HG03097 (cell line): ENCODE results near the gene USB1.
"Not testable (repeated sequence)": the region's sequence is repeated elsewhere in the genome, so short reads cannot be mapped to it uniquely, and the experiment has no call there.

Experiments
- ATAC-seq: cut with Tn5 transposase; IDR thresholded peaks from one replicate; pipeline ENCODE4 v1.9.1; 2021; ENCODE audit not compliant: unreplicated experiment, low FRiP score

Gene USB1

DNA sequence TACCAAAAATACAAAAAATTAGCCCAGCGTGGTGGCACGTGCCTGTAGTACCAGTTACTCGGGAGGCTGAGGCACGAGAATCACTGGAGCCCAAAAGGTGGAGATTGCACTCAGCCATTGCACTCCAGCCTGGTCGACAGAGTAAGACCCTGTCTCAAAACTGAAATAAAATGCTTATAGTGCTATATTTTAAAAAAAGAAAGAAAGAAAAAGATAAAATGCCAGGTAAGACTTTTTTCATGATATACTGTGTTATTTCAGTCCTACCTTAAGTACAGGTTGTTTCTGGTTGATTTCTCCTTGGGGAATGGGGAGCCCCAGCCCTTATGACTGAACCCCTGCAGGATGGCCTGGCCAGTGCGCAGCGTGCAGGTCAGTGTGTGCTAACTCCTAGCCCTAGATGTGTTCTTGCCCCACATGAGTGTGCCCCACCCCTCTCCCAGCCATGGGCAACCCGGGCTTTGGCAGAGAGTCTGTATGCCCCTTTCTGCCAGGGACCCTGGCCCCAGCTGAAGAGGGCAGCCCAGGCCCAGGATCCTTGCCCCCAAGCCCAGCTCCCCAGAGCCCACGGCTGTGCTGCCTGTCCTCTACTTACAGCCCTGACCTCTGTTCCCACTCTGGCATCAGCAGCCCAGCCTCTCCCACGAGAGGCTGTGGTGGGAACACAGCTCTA is 31.6 kb upstream of the USB1 start:
- ATAC-seq = no peak

DNA sequence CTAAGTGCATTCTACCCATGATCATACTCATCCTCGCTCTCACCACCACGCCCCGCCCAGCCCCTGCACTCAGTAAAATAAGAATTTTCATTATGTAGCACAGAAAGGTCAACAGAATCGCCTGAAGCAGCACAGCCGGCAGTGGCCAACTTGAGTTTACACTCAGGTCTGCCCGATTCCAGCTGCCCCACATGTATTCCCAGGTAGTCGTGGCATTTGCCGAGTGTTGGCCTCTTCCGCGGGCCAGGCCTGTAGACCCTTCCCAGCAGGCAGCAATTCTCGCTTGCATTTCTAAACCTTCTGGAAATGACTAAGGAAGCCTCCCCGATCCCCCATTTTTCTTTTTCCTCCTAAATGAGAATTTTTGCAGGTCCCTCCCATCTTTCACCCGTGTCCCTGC is 30.9 kb upstream of the USB1 start:
- ATAC-seq = no peak

DNA sequence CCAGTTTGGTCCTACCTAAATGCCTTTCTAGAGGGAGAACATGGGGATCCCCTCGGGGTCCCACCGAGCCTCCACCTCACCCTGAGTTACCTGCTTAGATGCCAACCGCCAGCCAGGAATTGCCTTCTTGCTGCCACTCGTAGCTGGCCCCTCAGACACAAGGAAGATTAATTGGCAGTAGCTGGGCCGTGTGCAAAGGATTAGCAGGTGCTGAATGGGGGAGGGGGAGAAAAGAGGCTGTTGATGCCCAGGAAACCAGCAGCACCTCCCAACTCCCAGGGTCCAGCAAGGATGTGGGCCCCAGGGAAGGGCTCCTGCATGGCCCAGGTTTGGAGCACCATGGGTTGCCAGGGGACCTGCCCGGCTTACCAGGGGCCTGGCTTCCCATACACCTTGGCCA is 30.2 kb upstream of the USB1 start, which contains the start of gene CNGB1:
CNGB1 (minus strand) TSS at position 159 of the 400 bp plus-strand sequence. CDS start 3,842 bp downstream, outside the sequence.
- no peak for ATAC-seq

DNA sequence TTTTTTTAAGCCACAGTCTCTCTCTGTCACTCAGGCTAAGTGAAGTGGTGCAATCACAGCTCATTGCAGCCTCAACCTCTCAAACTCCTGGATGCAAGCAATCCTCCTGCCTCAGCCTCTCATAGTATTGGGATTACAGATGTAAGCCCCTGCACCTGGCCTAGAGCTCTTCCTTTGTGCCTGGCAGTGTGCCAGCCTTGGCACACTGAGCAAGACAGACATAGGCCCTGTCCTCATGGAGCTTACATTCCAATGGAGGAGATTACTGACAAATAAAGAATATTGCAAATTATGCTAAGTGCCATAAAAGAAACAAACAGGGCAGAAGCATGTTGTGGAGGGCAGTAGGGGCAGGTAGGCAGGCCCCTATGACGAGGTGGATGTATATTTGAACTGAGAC is 29.4 kb upstream of the USB1 start:
- ATAC-seq = no peak

DNA sequence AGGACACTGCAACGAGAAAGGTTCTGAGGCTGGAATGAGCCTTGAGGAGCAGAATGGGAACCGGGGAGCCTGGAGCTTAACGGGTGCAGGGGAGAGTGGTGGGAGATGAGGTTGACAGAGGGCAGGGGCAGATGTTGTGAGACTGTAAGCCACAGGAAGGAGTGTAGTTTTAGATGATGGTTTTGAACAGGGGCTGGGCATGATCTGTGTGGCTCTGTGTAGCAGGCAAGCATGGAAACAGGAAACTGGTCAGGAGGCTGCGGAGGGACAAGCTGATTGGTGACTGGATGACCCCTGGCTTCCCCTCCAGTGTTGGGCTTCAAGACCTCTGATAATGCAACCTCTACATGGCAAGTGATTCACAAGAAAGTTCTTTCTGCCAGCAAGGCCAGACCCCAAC is 28.9 kb upstream of the USB1 start:
- ATAC-seq = no peak

DNA sequence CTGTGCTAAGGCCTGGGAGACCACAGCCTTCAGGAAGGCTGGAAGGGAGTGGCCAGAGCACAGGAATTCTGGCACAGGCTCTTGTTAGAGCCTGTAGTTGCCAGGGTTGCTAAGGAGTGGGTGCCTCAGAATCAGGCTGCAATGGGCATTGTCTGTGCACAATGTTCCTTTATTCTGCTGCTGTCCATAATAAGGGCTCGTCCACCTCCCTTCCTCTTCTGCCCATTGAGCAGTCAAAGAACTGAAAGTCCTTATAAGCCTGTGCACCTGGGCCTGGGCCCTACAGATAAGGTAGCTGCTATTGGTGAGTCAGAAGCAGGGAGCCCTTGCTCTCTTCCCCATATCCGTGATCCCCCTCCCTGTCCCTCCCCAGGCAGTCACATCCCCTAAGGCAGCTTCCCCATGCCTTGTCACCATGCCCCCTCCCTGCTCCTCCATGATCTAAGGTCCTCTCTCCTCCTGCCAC is 24.8 kb upstream of the USB1 start:
- ATAC-seq = no peak

DNA sequence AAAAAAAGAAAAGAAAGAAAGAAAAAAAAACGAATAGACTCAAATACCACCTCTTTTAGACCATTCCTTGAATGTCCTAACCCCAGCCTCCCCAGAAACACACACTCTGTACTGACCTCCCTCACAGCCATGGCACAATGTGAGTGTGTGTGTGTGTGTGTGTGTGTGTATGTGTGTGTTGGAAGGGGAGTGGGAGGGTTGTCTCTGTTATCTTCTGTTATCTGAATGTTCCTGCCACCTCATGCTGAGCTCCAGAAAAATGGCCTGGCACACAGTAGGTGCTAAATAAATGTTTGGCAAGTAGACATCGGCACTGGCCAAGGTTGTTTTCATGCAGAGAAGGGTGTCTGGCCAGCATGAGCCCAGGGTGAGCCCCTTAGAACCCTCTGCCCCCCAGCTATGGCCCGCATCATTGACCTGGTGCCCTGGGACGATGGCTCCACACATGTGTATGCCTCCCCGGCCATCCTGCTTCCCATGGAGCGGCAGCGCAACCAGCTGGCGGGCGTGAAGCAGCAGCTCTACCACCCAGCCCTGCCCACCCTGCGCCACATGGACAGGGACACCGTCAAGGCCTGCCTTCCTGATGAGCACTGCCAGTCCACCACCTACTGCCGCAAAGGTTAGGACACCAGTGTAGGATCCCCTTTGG is 23.7 kb upstream of the USB1 start:
- no peak for ATAC-seq

DNA sequence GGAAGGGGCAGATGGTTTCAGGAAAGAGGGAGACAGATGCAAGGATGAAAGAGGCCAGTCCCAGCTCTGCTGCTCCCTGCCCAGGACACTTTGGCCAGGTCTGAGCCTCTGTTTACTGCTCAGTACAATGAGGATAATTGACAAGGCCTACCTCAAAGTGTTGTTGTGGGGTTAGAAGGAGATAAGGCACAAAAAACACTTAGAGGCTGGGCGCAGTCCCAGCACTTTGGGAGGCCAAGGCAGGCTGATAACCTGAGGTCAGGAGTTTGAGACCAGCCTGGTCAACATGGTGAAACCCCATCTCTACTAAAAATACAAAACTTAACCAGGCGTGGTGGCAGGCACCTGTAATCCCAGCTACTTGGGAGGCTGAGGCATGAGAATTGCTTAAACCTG is 23.1 kb upstream of the USB1 start:
- not testable (repeated sequence) for ATAC-seq

DNA sequence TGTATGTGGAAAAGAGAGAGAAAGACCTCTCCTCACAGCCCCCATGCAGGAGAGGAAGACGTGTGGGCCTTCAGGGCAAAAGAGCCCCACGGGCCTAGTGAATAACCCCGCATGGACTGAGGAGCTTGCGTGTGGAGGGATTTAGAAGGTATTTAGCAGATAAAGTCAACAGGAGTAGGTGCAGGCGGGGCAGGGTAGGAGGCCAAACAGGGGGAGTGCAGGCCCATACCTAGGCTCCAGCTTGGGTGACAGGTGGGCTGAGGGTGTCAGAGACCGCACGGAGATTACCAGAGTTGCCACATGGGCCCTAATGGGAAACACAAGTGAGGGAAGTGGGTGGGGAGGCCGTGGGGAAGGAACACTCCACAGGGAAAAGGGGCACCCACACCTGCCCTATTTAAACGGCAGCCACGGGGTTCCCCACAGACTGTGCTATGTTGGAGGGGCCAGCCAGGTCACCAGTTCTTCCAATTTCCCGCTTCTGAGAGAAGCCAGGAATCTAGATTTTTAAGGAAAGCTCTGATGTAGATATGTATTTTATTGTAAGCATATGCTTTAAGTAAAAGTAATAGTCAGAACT is 22.1 kb upstream of the USB1 start:
- no peak for ATAC-seq

DNA sequence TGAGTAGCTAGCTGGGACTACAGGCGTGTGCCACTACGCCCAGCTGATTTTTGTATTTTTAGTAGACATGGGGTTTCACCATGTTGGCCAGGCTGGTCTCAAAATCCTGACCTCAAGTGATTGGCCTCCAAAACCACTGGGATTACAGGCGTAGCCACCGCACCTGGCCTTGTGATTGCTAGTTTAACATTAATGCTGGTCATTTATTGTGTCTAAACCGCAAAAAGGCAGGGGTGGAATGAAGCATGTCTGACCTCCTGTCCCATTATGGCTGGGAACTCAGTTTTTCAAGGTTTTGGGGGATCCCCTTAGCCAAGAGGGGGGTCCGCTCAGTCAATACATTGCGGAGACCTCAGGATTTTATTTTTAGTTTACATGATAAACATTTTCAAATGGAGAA is 19.6 kb upstream of the USB1 start:
- no peak for ATAC-seq

DNA sequence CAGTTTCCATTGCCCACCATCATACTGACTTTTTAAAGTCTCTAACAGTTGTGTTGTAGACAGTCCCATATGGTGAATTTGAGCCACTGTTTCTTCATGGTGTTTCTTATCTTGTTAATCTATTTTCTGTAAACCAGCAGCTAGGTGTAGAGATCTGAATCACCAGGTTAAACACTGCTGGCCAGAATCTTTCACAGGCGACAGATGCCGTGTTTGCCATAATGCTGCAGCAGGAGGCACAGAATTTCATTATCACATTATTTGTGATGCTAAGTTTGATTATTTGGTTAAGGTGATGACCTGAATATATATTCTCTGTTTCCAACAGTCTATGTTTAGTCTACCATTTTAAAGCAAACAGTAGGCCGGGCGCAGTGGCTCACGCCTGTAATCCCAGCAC is 18.8 kb upstream of the USB1 start:
- ATAC-seq = no peak

DNA sequence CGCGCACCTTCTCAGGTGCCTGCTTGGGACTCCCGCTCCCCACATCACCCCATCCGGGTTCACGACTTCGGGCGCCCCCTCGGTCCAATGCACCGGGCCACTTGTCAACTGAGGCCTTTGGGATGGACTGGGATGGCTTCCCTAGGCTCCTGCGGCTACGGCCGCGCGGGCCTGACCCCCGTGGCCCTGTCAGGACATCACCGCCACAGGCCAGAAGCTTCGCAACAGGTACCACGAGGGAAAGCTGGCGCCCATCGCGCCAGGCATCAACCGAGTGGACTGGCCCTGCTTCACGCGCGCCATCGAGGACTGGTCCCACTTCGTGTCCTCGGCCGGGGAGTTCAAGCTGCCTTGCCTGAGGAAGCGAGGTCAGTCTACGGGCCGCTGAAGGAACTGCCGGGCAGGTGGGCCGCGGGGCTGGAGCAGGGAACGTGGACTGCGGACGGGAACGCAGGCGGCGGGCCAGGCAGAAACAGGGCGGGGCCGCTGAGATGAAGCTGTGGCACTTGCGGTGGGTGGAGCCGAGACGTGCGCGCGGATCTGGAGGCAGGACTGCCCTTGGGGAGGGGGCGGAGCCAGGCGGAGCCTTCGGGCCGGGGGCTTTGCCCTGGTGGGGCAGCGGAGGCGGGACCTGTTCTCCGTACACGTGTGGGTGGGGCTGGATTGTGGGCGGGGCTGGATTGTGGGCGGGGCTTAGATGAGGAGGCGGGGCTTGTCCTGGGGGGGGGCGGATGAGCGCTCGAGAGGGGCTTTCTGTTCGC is 16.6 kb upstream of the USB1 start:
- peak; percentile 69 for ATAC-seq

DNA sequence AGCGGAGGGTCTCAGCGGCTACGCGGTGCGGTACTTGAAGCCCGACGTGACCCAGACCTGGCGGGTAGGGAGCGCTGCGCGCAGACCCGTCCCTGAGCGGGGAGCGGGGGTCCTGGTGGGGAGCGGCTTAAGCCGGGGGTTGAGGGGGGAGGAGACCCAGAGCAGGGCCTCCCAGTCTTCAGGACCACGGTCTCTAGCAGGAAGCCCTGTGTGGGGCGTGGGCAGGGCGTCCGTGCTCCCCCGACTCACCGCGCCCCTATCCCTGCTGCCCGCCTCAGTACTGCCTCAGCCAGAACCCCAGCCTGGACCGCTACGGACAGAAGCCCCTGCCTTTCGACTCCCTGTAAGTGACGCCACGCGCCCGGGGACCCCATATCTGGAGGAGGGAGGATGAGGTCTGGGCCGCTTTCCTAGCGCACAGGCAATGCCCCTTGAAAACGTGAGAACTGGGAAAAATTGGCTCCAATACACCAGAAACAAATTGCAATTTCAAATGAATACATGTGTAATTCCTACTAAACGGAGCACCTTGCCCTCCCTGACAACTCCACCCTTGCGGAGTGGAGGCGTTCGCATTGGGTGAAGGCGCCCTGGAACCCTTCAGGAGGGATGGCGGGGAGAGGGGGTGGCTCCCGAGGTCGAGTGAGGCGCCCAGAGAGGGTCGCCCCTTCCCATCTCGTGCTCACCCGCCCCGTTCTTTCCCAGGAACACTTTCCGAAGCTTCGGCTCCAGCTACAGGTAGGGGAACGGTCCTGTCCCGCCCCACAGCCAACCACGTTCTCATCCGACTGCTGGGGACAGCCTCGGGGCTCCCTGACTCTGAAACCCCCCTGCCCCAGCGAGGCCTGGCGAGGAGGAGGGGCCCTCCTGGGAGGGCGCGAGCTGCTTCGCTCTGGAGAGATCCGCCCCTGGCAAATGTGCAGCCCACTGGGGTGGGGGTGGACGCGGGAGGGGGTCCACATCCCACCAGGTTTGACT is 15.7 kb upstream of the USB1 start:
- ATAC-seq = no peak

DNA sequence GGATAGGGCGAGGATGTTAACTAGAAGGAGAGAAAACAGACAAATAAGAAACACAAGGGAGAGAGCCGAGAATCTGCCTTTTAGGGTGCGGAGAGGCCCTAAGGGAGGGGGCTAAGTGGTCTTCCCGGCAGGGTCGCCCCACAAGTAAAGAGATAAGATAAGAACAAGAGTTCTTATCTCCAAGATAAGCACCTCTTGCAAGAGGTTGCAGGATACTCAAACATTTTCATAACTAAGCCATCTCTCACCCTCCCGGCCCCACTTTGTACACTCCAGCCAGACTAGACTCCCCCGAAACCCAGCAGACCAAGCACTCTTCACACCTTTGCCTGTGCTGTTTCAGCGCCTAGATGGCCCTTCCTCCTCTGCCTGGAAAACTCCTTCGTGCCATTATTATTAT is 15.0 kb upstream of the USB1 start:
- ATAC-seq = no peak

DNA sequence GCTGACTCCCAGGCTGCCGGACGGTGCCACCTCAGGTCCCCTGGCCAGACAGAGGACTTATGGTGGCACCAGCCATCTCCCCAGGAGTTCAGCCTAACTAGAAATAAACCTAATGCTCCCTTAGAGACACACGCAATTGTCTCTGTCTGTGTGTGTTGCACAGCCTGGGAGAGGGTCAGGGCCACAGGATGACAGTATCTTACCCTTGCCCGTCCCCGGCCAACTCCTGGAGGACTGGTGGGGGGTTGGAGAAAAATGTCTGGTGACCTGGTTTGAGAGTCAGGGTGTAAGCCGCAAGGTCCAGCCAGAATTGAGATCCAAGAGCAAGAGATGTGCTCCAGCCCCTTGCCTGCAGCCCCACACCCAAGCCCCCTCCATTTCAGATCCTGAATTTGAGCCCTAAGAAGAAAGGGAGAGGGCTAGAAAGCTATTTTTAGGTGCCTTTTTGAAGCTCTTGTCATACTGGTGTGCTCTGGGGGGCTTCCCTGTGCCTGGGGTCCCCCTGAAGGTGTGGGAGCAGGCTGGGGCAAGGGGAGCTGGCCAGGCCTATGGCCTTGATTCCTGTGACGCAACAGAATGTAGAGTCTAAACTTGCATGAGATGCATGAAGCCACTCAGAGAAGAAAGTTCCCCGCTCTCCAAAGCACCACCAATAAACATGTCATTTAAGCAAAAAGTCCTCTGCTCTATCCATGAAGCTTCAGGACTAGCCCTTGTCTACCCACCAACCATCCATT is 13.6 kb upstream of the USB1 start:
- ATAC-seq = no peak

DNA sequence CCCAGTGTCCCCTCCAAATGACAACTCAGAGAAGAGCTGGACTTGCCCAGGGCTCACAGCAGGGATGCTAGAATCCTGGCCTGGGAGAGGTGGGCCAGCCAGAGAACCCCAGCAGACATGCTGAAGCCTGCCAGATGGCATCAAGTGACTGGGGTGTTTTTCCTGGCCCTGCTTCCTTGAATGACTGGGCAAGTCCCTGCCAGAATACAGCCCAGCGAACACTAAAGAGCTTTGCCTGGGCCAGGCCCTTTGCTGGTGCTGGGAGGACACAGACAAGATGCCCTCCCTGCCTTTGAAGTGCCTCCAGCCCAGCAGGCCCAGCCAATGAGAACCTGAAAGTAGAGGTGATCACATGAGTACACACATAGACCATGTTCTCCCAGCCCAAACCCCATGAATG is 12.3 kb upstream of the USB1 start:
- no peak for ATAC-seq

DNA sequence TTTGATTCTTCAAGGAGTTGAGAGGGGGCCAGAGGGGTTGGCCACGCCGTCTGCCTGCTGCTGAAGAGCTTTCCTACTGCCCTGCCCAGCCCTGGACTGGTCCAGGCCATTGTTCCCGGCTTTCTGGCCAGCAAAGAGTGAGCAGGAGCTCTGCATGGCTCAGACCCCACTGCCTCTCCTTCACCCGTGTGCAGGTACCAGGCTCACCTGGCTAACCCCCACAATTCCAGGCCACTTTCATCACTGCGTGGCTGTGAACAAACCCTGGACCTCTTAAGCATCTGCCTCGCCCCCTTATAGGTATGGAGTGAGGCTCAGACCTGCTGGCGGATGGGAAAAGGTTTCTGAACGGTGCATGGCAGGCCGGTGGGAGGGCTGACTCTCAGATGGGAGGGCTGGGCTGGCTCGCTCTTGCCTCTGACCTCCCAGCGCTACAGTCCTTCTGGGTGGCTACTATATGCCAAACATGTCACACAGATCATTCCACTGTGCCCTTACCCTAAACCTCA is 9.6 kb upstream of the USB1 start:
- no peak for ATAC-seq

DNA sequence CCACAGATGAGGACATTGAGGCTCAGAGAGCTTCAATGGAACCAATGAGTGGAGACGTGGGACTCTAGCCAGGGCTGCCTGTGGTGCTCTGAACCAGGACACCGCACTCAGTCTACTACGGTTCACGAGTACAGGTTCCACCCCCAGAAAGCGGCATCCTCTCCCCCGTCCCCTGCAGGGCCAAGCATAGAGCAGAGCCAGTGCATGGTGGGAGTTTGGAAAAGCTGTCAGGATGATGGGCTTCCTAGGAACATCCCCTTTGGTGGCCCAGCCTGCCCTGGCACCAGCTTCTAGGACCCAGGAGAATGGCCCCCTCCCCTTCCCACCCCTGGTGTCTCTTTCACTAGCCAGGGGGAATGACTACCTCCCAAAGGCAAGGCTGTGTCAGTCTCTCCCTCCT is 9.1 kb upstream of the USB1 start:
- ATAC-seq = no peak

DNA sequence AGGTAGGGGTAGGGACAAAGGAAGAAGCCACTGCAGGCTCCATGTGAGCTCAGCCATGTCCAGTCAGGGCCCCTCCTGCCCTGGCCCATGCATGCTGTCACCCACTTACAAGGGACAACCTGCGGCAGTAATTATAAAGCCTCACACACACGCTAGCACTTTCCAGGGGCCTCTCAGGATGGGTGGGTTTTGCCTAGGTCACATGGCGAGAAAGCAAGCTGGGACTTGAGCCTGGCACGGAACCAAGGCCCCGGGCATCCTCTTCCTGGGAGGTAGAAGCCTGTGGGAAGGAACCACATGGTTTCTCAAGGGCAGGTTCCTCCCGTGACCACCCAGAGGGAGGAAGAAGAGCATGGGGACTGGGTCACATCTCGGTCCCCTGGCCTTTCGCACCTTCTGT is 7.8 kb upstream of the USB1 start:
- no peak for ATAC-seq
